Esophagus muscularis mucosa (tissue), 4 donors: ENCODE measurements around the gene CHAT. TPM values are rescaled to one million over a fixed set of nuclear protein-coding genes. Genes with fewer than 3 reads are reported as not detected.

ENCODE experiments used
- DNase-seq: peaks from one replicate; pipeline ENCODE4 v3.0.0-alpha.2; 2017; ENCODE audit errors: extremely low spot score
- H3K27ac ChIP-seq, 4 donors: fragments of 200-600 bp; sonication (generic); replicated peaks in 1 of 4; 1 replicate in 3 of 4; 2 replicates in 1 of 4; pipeline ENCODE4 v1.5.1; 2016 to 2019; ENCODE audit warnings: mild to moderate bottlenecking in 1 of 4
- H3K27me3 ChIP-seq, 4 donors: fragments of 200-600 bp; sonication (generic); one replicate each; pipeline versions ENCODE4 v1.5.1 to v1.6.0; 2016 to 2019
- H3K36me3 ChIP-seq, 4 donors: fragments of 200-600 bp; sonication (generic); one replicate each; pipeline ENCODE4 v1.5.1; 2016 to 2019
- H3K4me1 ChIP-seq, 4 donors: fragments of 200-600 bp; sonication (generic); one replicate each; pipeline ENCODE4 v1.5.1; 2016 to 2019
- H3K4me3 ChIP-seq, 4 donors: fragments of 200-600 bp; sonication (generic); 1 replicate in 2 of 4; 2 replicates in 2 of 4; pipeline ENCODE4 v1.5.1; 2016 to 2019; ENCODE audit warnings: mild to moderate bottlenecking in 4 of 4, moderate library complexity in 1 of 4
- H3K9me3 ChIP-seq, 4 donors: fragments of 200-600 bp; sonication (generic); 1 replicate in 3 of 4; 2 replicates in 1 of 4; pipeline ENCODE4 v1.5.1; 2016 to 2019
- CTCF ChIP-seq, 3 experiments: fragments of 200-600 bp in 2 of 3; fragments of 450-650 bp in 1 of 3; sonication (generic) in 2 of 3; IDR thresholded peaks; one replicate each; pipeline ENCODE4 v1.5.1; 2017 to 2019; ENCODE audit warnings: antibody characterized with exemption in 3 of 3, mild to moderate bottlenecking in 2 of 3, moderate library complexity in 1 of 3
- EP300 ChIP-seq: sonication (generic); formaldehyde crosslinking; IDR thresholded peaks from one replicate; pipeline ENCODE4 v1.6.1; 2017; ENCODE audit warnings: antibody characterized with exemption
- POLR2A ChIP-seq: fragments of 450-650 bp; IDR thresholded peaks from one replicate; pipeline ENCODE4 v1.6.1; 2017; ENCODE audit warnings: antibody characterized with exemption, moderate library complexity, mild to moderate bottlenecking, low read depth
- POLR2AphosphoS5 ChIP-seq, 2 donors: sonication (generic); formaldehyde crosslinking; IDR thresholded peaks; one replicate each; pipeline ENCODE4 v1.6.1; 2017; ENCODE audit warnings: antibody characterized with exemption in 2 of 2
- WGBS: methylation state at CpG from one replicate; pipeline ENCODE4 v1.1.5; 2018; 5-methylcytosine and 5-hydroxymethylcytosine counted together
- intact Hi-C: fragments of 100-400 bp; cut with DNase I; formaldehyde crosslinking; loops from one replicate; pipeline ENCODE4 v1.15.1; 2023
- total RNA-seq, 4 donors: library from RNA; depleted of rRNA; stranded (reverse); fragments of >200 nt; gene quantifications; one replicate each; pipeline versions ENCODE4 v1.1.0 to v1.2.1, GENCODE V29; 2016

The CHAT gene
- total RNA-seq, 4 donors from 2014 or later, result 0.17 TPM; not detected in 3

- Histone ChIP-seq H3K27ac (no peak overlapping the region), H3K27me3 (peaks cover 0 to 9% (median 0%) of the 10 kb centered on the region in 4 donors), H3K36me3 (no peaks in the 10 kb centered on the region), H3K4me3 (no peak overlapping the region), H3K9me3 (peaks cover 0 to 2% (median under 1%) of the 10 kb centered on the region in 4 donors), H3K4me1 (no peaks in the 10 kb centered on the region)
- 90% methylated on average over 2 of the region's 4 CpGs for WGBS
- TF ChIP-seq POLR2AphosphoS5 (IDR thresholded peaks at IDR 0.05) (no peak), POLR2A (no peak), CTCF (IDR thresholded peaks at IDR 0.05) (no peak), EP300 (no peak)
- intact Hi-C loops, result no loop called here
- peak; percentile 90 for DNase-seq
These were observed 51.1 kb downstream of the CHAT start for GRCh38 chr10:49664842-49665355.

- Histone ChIP-seq H3K4me3 (no peak overlapping the region), H3K9me3 (peaks cover 0 to 5% (median 1%) of the 10 kb centered on the region in 4 donors), H3K27me3 (peaks cover 0 to 9% (median 0%) of the 10 kb centered on the region in 4 donors), H3K36me3 (no peaks in the 10 kb centered on the region), H3K4me1 (no peaks in the 10 kb centered on the region), H3K27ac (no peak overlapping the region)
- intact Hi-C loops, result no loop called here
- peak; percentile 57 for DNase-seq
- WGBS, result 47% methylated on average over 2 of the region's 2 CpGs
- TF ChIP-seq POLR2A, result no peak
- TF ChIP-seq POLR2AphosphoS5 (IDR thresholded peaks at IDR 0.05), result no peak
- TF ChIP-seq EP300, result no peak
- TF ChIP-seq CTCF (IDR thresholded peaks at IDR 0.05), result no peak
These were observed 52.3 kb downstream of the CHAT start for GRCh38 chr10:49666054-49666615.

GRCh38 chr10:49666685-49667084, 52.8 kb downstream of the CHAT start:
- intact Hi-C loops, result no loop called here
- peaks cover 0 to 8% (median 1%) of the 10 kb centered on the region in 4 donors for H3K9me3 ChIP-seq
- peak; percentile 88 for DNase-seq

GRCh38 chr10:49667991-49668390, 54.2 kb downstream of the CHAT start:
- 73% methylated on average over 2 of the region's 2 CpGs for WGBS
- H3K27ac ChIP-seq, result no peak overlapping the region
- peaks cover 0 to 8% (median 1%) of the 10 kb centered on the region in 4 donors for H3K9me3 ChIP-seq
- H3K27me3 ChIP-seq, result peaks cover 0 to 13% (median 0%) of the 10 kb centered on the region in 4 donors
- intact Hi-C loops, result no loop called here
- H3K4me3 ChIP-seq, result no peak overlapping the region
- H3K36me3 ChIP-seq, result no peaks in the 10 kb centered on the region
- no peaks in the 10 kb centered on the region for H3K4me1 ChIP-seq
- DNase-seq, result peak; percentile 64
- TF ChIP-seq POLR2AphosphoS5 (IDR thresholded peaks at IDR 0.05) (no peak), CTCF (IDR thresholded peaks at IDR 0.05) (no peak), POLR2A (no peak), EP300 (no peak)

More at GRCh38 chr10:49666685-49667084, 52.8 kb downstream of the CHAT start:
- no peak overlapping the region for H3K27ac ChIP-seq
- H3K27me3 ChIP-seq, result peaks cover 0 to 11% (median 0%) of the 10 kb centered on the region in 4 donors
- H3K4me3 ChIP-seq, result no peak overlapping the region
- 82% methylated on average over 4 of the region's 5 CpGs for WGBS
- TF ChIP-seq CTCF (IDR thresholded peaks at IDR 0.05) (no peak), EP300 (no peak), POLR2AphosphoS5 (IDR thresholded peaks at IDR 0.05) (no peak), POLR2A (no peak)
- H3K36me3 ChIP-seq, result no peaks in the 10 kb centered on the region
- no peaks in the 10 kb centered on the region for H3K4me1 ChIP-seq
